Caco-2 (cell line): ENCODE measurements around the gene PLIN1. TPM values are rescaled to one million over a fixed set of nuclear protein-coding genes. Genes with fewer than 3 reads are reported as not detected.

Experiments
- BruUV-seq: library from RNA; stranded (reverse); fragments of 400-500 nt; replicated peaks from 2 replicates; lab custom pipeline; 2021; lab: Mats Ljungman, UMichigan
- CTCF ChIA-PET: fragments of 300-600 bp; sonication (Branson Sonifier 250); formaldehyde crosslinking; loops from one replicate; lab custom pipeline; 2022; ENCODE audit warnings: antibody characterized with exemption; lab: Charles Lee
- POLR2A ChIA-PET: fragments of 300-600 bp; sonication (Branson Sonifier 250); formaldehyde crosslinking; loops from one replicate; lab custom pipeline; 2022; ENCODE audit warnings: antibody characterized with exemption; lab: Charles Lee
- DNase-seq, 2 experiments: peaks; one replicate each; pipeline versions ENCODE4 v3.0.0 to v3.0.0-alpha.2; 2020 to 2022
- H3K27me3 ChIP-seq: replicated peaks from 2 replicates; pipeline ENCODE4 v1.6.0; 2011; ENCODE audit warnings: low read length; ENCODE audit not compliant: control insufficient read depth, insufficient read depth
- H3K36me3 ChIP-seq: 2 replicates; pipeline ENCODE4 v1.5.1; 2011; ENCODE audit warnings: low read length; ENCODE audit not compliant: control insufficient read depth, insufficient read depth
- H3K4me1 ChIP-seq: fragments of 250-450 bp; sonication (Bioruptor Pico); 2 replicates; pipeline ENCODE4 v1.5.1; 2020; ENCODE audit warnings: mild to moderate bottlenecking
- H3K4me3 ChIP-seq: 2 replicates; pipeline ENCODE4 v1.5.1; 2011; ENCODE audit warnings: low read depth, mild to moderate bottlenecking, control low read depth, low read length
- H3K9me3 ChIP-seq: fragments of 250-450 bp; sonication (Bioruptor Pico); 2 replicates; pipeline ENCODE4 v1.5.1; 2020; ENCODE audit warnings: mild to moderate bottlenecking, moderate library complexity
- H3K27ac Mint-ChIP-seq: one replicate; pipeline ENCODE4 v1.8.0; 2022; ENCODE audit warnings: mixed read lengths; ENCODE audit not compliant: unreplicated experiment
- H3K27me3 Mint-ChIP-seq: one replicate; pipeline ENCODE4 v1.8.0; 2022; ENCODE audit warnings: mixed read lengths; ENCODE audit not compliant: insufficient read depth, unreplicated experiment
- H3K36me3 Mint-ChIP-seq: one replicate; pipeline ENCODE4 v1.8.0; 2022; ENCODE audit warnings: mild to moderate bottlenecking, mixed read lengths; ENCODE audit not compliant: insufficient read depth, unreplicated experiment
- H3K4me1 Mint-ChIP-seq: one replicate; pipeline ENCODE4 v1.8.0; 2022; ENCODE audit warnings: low read depth, mixed read lengths; ENCODE audit not compliant: unreplicated experiment
- H3K4me3 Mint-ChIP-seq: one replicate; pipeline ENCODE4 v1.8.0; 2022; ENCODE audit warnings: mild to moderate bottlenecking, moderate library complexity, mixed read lengths; ENCODE audit not compliant: unreplicated experiment
- H3K9me3 Mint-ChIP-seq: one replicate; pipeline ENCODE4 v1.8.0; 2022; ENCODE audit warnings: mixed read lengths; ENCODE audit not compliant: unreplicated experiment
- CTCF ChIP-seq, 2 experiments: fragments of 200-600 bp in 1 of 2; IDR thresholded peaks; 1 replicate in 1 of 2; 2 replicates in 1 of 2; pipeline versions ENCODE4 v1.5.1 to v1.8.0; 2011 to 2022; ENCODE audit warnings: antibody characterized with exemption in 1 of 2, control low read depth in 1 of 2, inconsistent platforms in 1 of 2, low read depth in 1 of 2, low read length in 1 of 2, mild to moderate bottlenecking in 1 of 2, moderate library complexity in 1 of 2; ENCODE audit not compliant: insufficient read depth in 1 of 2, severe bottlenecking in 1 of 2, unreplicated experiment in 1 of 2
- intact Hi-C: fragments of 100-400 bp; cut with micrococcal nuclease; formaldehyde crosslinking; loops from one replicate; pipeline ENCODE4 v1.10.0; 2022; ENCODE audit not compliant: unreplicated experiment
- total RNA-seq: library from RNA; stranded (reverse); gene quantifications from 2 replicates; pipeline ENCODE4 v1.2.3, GENCODE V29; 2022

The PLIN1 gene
- total RNA-seq, 1 experiment from 2014 or later: not detected

DNA sequence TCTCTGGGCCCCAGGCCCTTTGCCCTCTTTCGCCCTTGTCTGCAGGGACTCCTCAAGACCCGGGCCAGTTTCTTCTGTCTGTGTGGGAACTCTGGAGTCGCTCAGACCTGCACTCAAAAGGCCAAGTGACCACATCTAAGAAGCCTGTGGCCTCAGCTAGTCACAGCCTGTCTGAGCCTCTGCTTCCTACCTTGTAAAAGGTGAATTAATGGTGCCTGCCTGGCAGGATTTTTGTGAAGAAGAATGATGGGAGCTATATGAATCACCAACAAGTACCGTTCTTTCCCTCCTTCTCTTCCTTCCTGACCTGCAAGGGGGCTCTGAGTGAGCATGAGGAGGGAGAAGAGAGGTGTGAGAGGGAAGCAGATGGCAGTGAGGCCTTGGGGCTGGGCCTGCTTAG is 7.5 kb downstream of the PLIN1 start:
- intact Hi-C loops: no loop called here
- ChIA-PET POLR2A (no interaction called here), CTCF (no interaction called here)
- Histone ChIP-seq H3K27me3 (no peaks in the 10 kb centered on the region), H3K9me3 (no peaks in the 10 kb centered on the region), H3K4me3 (no peak overlapping the region), H3K36me3 (no peaks in the 10 kb centered on the region), H3K4me1 (0 out of 2 replicates have a peak, but pooled peaks cover 6% of the 10 kb centered on the region)
- H3K27me3 Mint-ChIP-seq: no peaks in the 10 kb centered on the region
- H3K36me3 Mint-ChIP-seq: no peaks in the 10 kb centered on the region
- no peaks in the 10 kb centered on the region for H3K4me1 Mint-ChIP-seq
- no peak for TF ChIP-seq CTCF (IDR thresholded peaks at IDR 0.05; ENCODE audit: insufficient read depth in 1 of 2, low read depth in 1 of 2, low read length in 1 of 2, severe bottlenecking in 1 of 2, unreplicated experiment in 1 of 2)
- no peak for DNase-seq
- no TSS peak for BruUV-seq
- no peak overlapping the region for H3K4me3 Mint-ChIP-seq
- H3K9me3 Mint-ChIP-seq: no peaks in the 10 kb centered on the region
- H3K27ac Mint-ChIP-seq: no peak overlapping the region

DNA sequence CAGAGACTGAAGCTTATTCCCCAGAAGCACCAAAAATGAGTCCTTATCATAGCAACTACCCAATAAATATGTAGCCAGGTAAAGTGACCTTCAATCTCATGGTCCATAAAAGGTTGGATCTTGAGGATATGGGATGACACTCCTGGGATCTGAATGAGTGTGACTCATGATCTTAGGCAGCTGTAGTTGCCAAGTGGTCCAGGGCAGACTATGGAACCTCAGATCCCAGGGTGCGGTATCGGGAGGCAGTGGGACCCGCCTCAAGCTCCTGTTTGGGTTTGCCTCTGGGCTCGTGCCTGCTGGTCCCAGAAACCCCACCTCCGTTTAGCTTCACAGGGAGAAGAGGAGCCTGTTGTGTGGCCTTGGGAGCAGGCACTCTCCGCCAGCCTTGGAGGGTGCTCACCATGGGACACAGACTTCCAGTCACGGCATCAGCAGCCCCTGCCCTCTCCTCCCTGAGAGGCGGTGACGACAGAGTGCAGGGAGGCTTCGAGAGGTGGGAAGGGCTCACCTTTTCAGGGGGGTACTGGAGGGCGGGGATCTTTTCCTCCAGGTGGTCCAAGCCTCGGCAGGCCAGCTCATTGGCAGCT is 8.1 kb downstream of the PLIN1 start:
- no peaks in the 10 kb centered on the region for H3K27me3 ChIP-seq
- no peak for TF ChIP-seq CTCF (IDR thresholded peaks at IDR 0.05; ENCODE audit: insufficient read depth in 1 of 2, low read depth in 1 of 2, low read length in 1 of 2, severe bottlenecking in 1 of 2, unreplicated experiment in 1 of 2)
- Mint-ChIP-seq H3K27ac (no peak overlapping the region), H3K27me3 (no peaks in the 10 kb centered on the region), H3K36me3 (no peaks in the 10 kb centered on the region), H3K4me1 (no peaks in the 10 kb centered on the region), H3K9me3 (no peaks in the 10 kb centered on the region), H3K4me3 (no peak overlapping the region)
- H3K4me1 ChIP-seq: peaks cover 9% of the 10 kb centered on the region; the same call in 1 of the 2 replicates
- H3K4me3 ChIP-seq: no peak overlapping the region
- intact Hi-C loops: no loop called here
- DNase-seq: no peak
- no TSS peak for BruUV-seq
- no peaks in the 10 kb centered on the region for H3K9me3 ChIP-seq
- POLR2A ChIA-PET: no interaction called here
- H3K36me3 ChIP-seq: no peaks in the 10 kb centered on the region
- CTCF ChIA-PET: no interaction called here

DNA sequence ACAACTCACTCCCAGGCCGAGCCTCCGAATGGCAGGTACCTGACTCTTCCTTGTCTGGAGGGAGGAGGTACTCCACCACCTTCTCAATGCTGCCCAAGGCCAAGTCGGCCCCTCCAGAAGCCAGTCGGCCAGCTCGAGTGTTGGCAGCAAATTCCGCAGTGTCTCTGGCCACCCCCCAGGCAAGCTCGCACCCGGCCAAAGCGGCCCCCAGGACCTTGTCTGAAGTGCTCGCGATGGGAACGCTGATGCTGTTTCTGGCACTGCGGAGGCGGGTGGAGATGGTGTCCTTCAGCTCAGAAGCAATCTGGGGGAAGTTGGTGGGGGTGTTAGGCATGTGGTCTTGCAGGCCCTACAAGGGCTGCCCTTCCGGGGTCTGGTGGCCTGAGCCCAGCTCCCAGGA is 9.2 kb downstream of the PLIN1 start:
- H3K27ac Mint-ChIP-seq: no peak overlapping the region
- Histone ChIP-seq H3K4me1 (peaks cover 12% of the 10 kb centered on the region; the same call in 1 of the 2 replicates), H3K4me3 (no peak overlapping the region), H3K9me3 (no peaks in the 10 kb centered on the region), H3K36me3 (no peaks in the 10 kb centered on the region), H3K27me3 (no peaks in the 10 kb centered on the region)
- no peaks in the 10 kb centered on the region for H3K4me1 Mint-ChIP-seq
- no peaks in the 10 kb centered on the region for H3K9me3 Mint-ChIP-seq
- DNase-seq: no peak
- ChIA-PET CTCF (no interaction called here), POLR2A (no interaction called here)
- no peaks in the 10 kb centered on the region for H3K27me3 Mint-ChIP-seq
- BruUV-seq: no TSS peak
- H3K4me3 Mint-ChIP-seq: no peak overlapping the region
- no peaks in the 10 kb centered on the region for H3K36me3 Mint-ChIP-seq
- no peak for TF ChIP-seq CTCF (IDR thresholded peaks at IDR 0.05; ENCODE audit: insufficient read depth in 1 of 2, low read depth in 1 of 2, low read length in 1 of 2, severe bottlenecking in 1 of 2, unreplicated experiment in 1 of 2)
- intact Hi-C loops: no loop called here
